Stomach smooth muscle (tissue), 2 donors: ENCODE data around the gene LSM7.
A peak's percentile ranks its signal among the peaks of the same experiment; 100 is the strongest.

ENCODE experiments used
- H3K27ac ChIP-seq: one replicate; pipeline ENCODE4 v1.7.0; 2013; ENCODE audit warnings: mild to moderate bottlenecking, low read length, inconsistent platforms
- H3K27me3 ChIP-seq, 2 donors: one replicate each; pipeline ENCODE4 v1.7.0; 2013; ENCODE audit warnings: low read length in 2 of 2; ENCODE audit not compliant: insufficient read depth in 2 of 2, control insufficient read depth in 1 of 2
- H3K36me3 ChIP-seq, 2 donors: one replicate each; pipeline ENCODE4 v1.7.0; 2013; ENCODE audit warnings: low read length in 2 of 2; ENCODE audit not compliant: control insufficient read depth in 2 of 2, insufficient read depth in 2 of 2
- H3K4me1 ChIP-seq: one replicate; pipeline ENCODE4 v1.7.0; 2013; ENCODE audit warnings: low read length; ENCODE audit not compliant: control insufficient read depth, insufficient read depth
- H3K4me3 ChIP-seq, 2 donors: one replicate each; pipeline ENCODE4 v1.7.0; 2013; ENCODE audit warnings: low read length in 2 of 2
- H3K9ac ChIP-seq, 2 donors: one replicate each; pipeline ENCODE4 v1.7.0; 2013; ENCODE audit warnings: low read length in 2 of 2, mild to moderate bottlenecking in 1 of 2
- H3K9me3 ChIP-seq, 2 donors: one replicate each; pipeline ENCODE4 v1.7.0; 2013; ENCODE audit warnings: low read length in 2 of 2; ENCODE audit not compliant: control insufficient read depth in 2 of 2
- donor health status: healthy.
- donor health status: Pancreatic carcinoma.

LSM7 gene

GRCh38 chr19:2328401-2329148 is at the start of gene LSM7, which contains the start of gene SPPL2B:
TSS of gene LSM7 (minus strand) at chr19:2328586. CDS start at chr19:2328566, 20 bp downstream.
TSS of gene SPPL2B (plus strand) at chr19:2328684. CDS start at chr19:2328710, 26 bp downstream.
- Histone ChIP-seq H3K9me3 (no peaks in the 10 kb centered on the region), H3K27me3 (no peaks in the 10 kb centered on the region), H3K27ac (peak within 1 kb of the TSS; percentile 62), H3K4me1 (peaks cover 48% of the 10 kb centered on the region), H3K9ac (peak within 1 kb of the TSS; percentile 81 to 87), H3K4me3 (peak within 1 kb of the TSS; percentile 81 to 92), H3K36me3 (peaks cover 4 to 11% of the 10 kb centered on the region in 2 donors)

DNA sequence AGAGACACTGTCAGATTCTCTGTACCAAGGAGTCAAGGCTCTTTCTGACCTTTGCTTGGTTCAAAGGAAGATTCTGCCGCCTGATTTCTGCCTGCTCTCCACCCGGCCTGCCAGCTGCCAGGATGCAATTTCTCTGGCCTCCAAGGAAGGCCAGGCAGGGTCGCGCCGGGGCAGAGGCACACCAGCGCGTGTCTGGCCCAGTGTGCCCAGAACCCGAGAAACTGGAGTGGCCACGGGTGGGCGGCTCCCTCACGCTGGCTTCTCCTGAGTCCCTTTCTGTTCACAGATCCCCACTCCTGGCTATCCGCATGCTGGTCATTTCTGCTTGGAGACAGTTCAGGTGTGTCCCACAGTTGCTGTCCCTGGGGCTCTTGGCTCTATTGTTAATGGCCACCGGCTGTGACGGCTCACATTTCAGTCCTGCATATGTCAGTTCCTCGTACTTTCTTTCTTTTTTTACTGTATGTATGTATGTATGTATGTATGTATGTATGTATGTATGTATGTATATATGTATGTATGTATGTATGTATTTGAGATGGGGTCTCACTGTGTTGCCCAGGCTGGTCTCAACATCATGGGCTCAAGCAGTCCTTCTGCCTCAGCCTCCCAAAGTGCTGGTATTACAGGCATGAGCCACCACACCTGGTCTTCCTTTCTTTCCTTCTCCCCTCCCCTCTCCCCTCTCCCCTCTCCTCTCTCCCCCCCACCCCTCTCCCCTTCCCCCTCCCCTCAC is 48.6 kb upstream of the LSM7 start:
- Histone ChIP-seq H3K9ac (no peak overlapping the region), H3K36me3 (no peaks in the 10 kb centered on the region), H3K4me1 (no peaks in the 10 kb centered on the region), H3K4me3 (no peak overlapping the region), H3K9me3 (peaks cover 4 to 6% of the 10 kb centered on the region in 2 donors), H3K27me3 (peaks cover 4 to 9% of the 10 kb centered on the region in 2 donors), H3K27ac (no peak overlapping the region)

DNA sequence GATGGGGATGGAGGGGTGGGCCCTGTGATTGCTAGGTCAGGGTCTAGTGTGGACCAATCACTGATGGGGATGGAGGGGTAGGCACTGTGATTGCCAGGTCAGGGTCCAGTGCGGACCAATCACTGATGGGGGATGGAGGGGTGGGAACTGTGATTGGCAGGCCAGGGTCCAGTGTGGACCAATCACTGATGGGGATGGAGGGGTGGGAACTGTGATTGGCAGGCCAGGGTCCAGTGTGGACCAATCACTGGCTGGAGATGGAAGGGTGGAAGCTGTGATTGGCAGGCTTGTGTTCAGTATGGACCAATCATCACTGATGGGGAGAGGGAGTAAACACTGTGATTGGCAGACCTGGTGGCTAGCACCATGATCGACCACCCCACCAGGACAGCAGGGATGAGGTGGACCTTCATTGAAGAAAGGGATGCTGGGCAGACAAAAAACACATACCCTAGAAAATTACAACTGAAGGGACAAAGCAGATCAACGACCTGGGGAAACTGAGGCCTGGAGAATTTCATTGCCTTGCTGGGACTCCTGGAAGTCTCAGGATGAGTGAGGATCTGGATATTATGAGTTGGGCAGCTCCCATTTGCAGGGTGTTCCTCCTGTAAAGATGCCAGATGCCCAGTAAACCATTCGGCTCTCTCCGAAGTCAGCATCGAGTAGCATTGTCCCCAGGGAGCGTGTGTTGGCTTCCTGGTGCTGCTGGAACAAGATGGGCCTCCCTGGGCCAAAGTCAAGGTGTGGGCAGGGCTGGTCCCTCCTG is 47.2 kb upstream of the LSM7 start:
- no peak overlapping the region for H3K27ac ChIP-seq
- no peaks in the 10 kb centered on the region for H3K4me1 ChIP-seq
- no peak overlapping the region for H3K9ac ChIP-seq
- peaks cover under 1 to 1% of the 10 kb centered on the region in 2 donors for H3K9me3 ChIP-seq
- peaks cover 6 to 7% of the 10 kb centered on the region in 2 donors for H3K27me3 ChIP-seq
- H3K36me3 ChIP-seq = no peaks in the 10 kb centered on the region
- no peak overlapping the region for H3K4me3 ChIP-seq

DNA sequence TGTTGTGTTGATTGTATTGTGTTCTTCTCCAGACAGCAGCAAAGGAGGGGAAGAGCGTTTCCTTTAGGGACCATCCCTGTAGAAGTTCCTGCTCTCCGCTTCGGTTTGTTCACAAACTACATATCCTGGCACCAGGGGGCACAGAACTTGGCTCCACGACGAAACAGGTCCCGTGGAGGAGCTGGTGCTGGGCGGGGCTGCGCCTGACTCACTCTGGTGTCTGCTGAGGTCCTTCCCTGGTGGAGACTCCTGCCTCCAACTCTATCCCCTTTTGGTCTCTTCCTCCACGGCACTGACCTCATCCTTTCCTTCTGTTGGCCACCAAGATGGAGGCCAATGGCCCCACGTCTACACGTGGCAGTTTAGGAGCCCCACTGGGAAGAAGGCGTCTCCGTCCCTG is 46.4 kb upstream of the LSM7 start:
- H3K27ac ChIP-seq = no peak overlapping the region
- H3K9me3 ChIP-seq = no peaks in the 10 kb centered on the region
- H3K4me3 ChIP-seq = no peak overlapping the region
- peaks cover 6 to 7% of the 10 kb centered on the region in 2 donors for H3K27me3 ChIP-seq
- no peaks in the 10 kb centered on the region for H3K4me1 ChIP-seq
- H3K9ac ChIP-seq = no peak overlapping the region
- no peaks in the 10 kb centered on the region for H3K36me3 ChIP-seq

GRCh38 chr19:2372076-2372612 is 43.8 kb upstream of the LSM7 start:
- no peak overlapping the region for H3K27ac ChIP-seq
- H3K9ac ChIP-seq = no peak overlapping the region

GRCh38 chr19:2371656-2372055 is 43.3 kb upstream of the LSM7 start:
- Histone ChIP-seq H3K9me3 (peaks cover 0 to 3% of the 10 kb centered on the region in 2 donors), H3K9ac (no peak overlapping the region), H3K36me3 (no peaks in the 10 kb centered on the region), H3K27me3 (peaks cover 7 to 8% of the 10 kb centered on the region in 2 donors), H3K4me3 (no peak overlapping the region), H3K4me1 (no peaks in the 10 kb centered on the region), H3K27ac (no peak overlapping the region)

More at GRCh38 chr19:2372076-2372612, 43.8 kb upstream of the LSM7 start:
- Histone ChIP-seq H3K4me1 (no peaks in the 10 kb centered on the region), H3K4me3 (no peak overlapping the region), H3K27me3 (peaks cover 6 to 7% of the 10 kb centered on the region in 2 donors), H3K36me3 (no peaks in the 10 kb centered on the region), H3K9me3 (peaks cover 0 to 3% of the 10 kb centered on the region in 2 donors)

GRCh38 chr19:2365201-2365970 is 37.0 kb upstream of the LSM7 start:
- H3K4me1 ChIP-seq = no peaks in the 10 kb centered on the region
- peaks cover 0 to 3% of the 10 kb centered on the region in 2 donors for H3K9me3 ChIP-seq
- no peak overlapping the region for H3K4me3 ChIP-seq
- H3K27me3 ChIP-seq = peaks cover 24 to 35% of the 10 kb centered on the region in 2 donors
- H3K36me3 ChIP-seq = no peaks in the 10 kb centered on the region
- no peak overlapping the region for H3K27ac ChIP-seq
- H3K9ac ChIP-seq = no peak overlapping the region

- no peak overlapping the region for H3K9ac ChIP-seq
- peaks cover 24 to 36% of the 10 kb centered on the region in 2 donors for H3K27me3 ChIP-seq
- H3K4me3 ChIP-seq = no peak overlapping the region
- H3K4me1 ChIP-seq = no peaks in the 10 kb centered on the region
- no peaks in the 10 kb centered on the region for H3K9me3 ChIP-seq
- H3K36me3 ChIP-seq = no peaks in the 10 kb centered on the region
- H3K27ac ChIP-seq = no peak overlapping the region
Observed at GRCh38 chr19:2363419-2363818, 35.0 kb upstream of the LSM7 start.

DNA sequence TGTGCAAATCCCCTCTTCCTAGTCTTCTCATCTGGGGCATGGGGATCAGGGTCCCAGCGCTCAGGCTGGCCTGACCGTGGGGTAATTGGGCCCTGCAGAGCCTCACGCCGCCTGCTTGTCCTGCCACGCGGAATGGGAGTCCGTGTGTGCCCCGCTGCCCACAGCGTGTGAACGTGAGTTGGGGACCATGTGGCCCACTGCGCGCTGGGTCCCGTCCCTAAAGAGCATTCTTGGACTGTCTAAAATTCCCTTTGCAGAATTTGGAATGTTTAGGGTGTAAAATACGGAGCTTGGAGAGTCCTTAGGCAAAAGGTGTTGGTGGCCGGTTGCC is 34.5 kb upstream of the LSM7 start:
- no peak overlapping the region for H3K4me3 ChIP-seq
- H3K36me3 ChIP-seq = no peaks in the 10 kb centered on the region
- H3K27ac ChIP-seq = no peak overlapping the region
- no peak overlapping the region for H3K9ac ChIP-seq
- H3K4me1 ChIP-seq = no peaks in the 10 kb centered on the region
- H3K9me3 ChIP-seq = no peaks in the 10 kb centered on the region
- H3K27me3 ChIP-seq = peaks cover 24 to 36% of the 10 kb centered on the region in 2 donors
